Activated CD4-positive, alpha-beta T cell treated with anti-CD3 and anti-CD28 coated beads, Interleukin-2, Interleukin-4, amounts not matched to agents 100 ng/mL and 50 ng/mL, durations not matched to agents 16 hours and 8 hours (primary cell): ENCODE results near the gene SF3B5.
"Not testable (repeated sequence)": the region's sequence is repeated elsewhere in the genome, so short reads cannot be mapped to it uniquely, and the experiment has no call there.

Experiments
- DNase-seq: peaks from one replicate; pipeline ENCODE4 v3.0.0-alpha.2; 2020; ENCODE audit warnings: low spot score

Gene SF3B5

DNA sequence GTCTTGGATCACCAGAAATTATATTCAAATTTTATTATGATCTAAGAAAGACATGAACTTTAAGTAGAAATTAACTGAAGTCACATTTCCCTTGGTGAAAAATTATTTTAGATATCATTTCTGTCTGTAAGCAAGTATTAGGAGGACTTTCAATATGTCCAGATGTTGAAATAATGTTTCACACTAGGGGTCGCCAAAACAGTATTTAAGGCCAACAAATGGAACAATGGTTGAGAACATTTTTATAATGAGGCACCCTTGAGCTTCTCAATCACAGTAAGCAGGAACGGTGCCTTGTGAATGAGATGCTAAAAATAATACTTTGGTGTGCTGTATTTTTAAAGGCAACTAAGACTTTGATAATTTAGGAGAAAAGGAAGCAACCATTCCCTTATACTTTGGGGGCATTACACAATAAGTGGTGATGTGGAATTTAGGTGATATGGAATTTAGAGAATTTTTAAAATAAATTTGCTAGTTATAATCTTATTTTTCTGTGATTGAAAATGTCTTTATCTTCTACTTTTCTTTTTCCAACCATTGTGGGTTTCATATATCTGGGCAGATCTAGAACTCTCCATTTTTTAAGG lies 9.6 kb upstream of the SF3B5 start:
- DNase-seq: peak; percentile 80

DNA sequence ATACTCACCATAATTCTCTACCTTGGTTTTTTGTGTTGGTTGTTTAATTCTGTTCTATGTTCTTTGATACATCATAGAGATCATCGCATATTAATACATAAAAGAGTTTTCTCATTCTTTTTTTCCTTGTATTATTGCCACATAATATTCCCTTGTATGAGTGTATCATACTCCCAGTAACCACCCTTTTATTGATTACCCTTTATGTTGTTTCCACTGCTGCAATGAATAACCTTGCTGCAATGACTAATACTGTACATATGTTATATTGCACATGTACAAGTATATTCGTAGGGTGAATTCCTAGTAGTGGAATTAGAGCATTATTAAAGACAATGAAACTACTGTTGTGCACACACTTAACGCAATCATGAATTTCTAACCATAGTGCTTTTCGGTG lies 9.1 kb upstream of the SF3B5 start:
- no peak for DNase-seq

DNA sequence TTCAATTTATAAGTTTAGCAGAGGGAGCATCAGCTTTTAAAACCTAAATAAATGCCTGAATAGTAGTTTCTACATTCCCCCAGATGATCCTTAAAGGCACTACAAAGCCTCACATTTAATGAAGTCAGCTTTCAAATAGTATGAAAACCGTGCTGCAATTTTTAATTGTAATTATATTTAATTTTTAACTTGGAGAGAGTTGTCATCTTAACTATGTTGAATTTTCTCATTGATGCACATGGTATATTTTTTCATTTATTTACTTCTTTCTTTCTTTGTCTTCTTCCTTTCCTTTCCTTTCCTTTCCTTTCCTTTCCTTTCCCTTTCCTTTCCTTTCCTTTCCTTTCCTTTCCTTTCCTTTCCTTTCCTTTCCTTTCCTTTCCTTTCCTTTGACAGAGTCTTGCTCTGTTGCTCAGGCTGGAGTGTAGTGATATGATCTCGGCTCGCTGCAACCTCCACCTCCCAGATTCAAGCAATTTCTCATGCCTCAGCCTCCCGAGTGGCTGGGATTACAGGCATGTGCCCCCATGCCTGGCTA lies 7.7 kb upstream of the SF3B5 start:
- DNase-seq: no peak

DNA sequence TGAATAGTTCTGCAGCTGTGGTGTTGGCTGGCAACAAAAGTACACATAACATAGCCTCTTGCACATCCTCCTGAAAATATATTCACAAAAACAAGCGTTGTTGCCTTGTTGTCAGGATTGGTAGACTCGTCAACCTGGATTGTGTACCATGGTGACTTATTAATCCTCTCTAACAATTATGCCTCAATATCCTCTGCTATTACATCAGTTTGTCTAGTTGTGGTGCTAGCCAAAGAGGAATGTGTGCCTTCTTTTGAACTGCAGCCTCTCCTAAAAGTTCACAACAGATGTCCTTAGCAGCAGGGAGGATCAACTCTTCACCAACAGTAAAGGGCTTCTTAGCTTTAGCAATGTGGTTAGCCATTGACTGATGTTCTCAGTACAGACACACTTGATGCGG lies 3.6 kb upstream of the SF3B5 start:
- DNase-seq: no peak

GRCh38 chr6:144094731-144095133 lies 641 bp downstream of the SF3B5 start:
- DNase-seq: no peak

GRCh38 chr6:144093658-144094057 lies 1.7 kb downstream of the SF3B5 start:
- no peak for DNase-seq

DNA sequence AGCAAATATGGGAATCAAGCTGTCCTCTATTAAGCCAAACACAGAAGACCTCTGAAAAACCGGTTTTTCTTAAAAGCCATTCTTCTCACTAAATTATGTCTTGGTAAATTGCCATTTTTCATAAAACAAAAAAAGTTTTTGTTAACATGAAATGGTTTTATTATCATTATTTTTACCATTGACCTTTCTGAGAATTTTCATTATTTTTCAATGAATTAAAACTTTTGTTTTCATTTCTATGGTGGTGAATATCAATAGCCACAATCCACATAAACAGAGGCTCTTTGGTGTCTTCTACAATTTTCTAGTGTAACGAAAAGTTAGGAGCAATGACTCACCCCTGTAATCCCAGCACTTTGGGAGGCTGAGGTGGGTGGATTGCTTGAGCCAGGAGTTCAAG lies 2.1 kb downstream of the SF3B5 start:
- no peak for DNase-seq

GRCh38 chr6:144090384-144090783 lies 5.0 kb downstream of the SF3B5 start:
- DNase-seq: no peak

DNA sequence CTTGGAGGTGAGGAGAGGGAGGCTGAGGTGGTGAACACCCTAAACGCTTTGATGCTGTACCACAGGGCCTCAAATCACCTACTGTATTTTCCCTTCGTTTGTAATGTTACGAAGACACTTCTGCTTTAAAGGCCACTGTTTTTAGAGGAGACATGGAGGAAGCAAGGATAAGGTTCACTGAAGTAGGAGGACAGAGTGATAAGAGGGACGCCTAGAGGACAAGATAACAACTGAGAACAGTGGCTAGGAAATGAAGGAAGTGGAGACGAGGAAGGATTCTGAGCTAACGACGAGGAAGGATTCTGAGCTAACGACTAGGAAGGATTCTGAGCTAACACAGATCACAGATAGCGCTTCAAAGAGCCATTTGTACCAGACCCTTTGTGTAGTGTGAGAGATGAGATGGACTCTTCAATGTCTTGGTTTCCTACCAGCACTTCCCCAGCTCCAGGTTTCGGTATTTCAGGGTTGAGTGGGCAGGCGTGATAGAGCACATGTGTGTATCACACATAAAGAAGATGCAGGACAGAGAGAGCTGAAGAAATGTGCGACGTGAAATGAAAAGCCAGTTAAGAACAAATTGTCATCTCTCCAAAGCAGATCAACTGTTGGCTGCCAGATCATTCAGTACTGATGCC lies 7.5 kb downstream of the SF3B5 start:
- DNase-seq: no peak

GRCh38 chr6:144086959-144087358 lies 8.4 kb downstream of the SF3B5 start:
- no peak for DNase-seq

- DNase-seq: no peak
Measured at GRCh38 chr6:144083172-144083571, 12.2 kb downstream of the SF3B5 start.

DNA sequence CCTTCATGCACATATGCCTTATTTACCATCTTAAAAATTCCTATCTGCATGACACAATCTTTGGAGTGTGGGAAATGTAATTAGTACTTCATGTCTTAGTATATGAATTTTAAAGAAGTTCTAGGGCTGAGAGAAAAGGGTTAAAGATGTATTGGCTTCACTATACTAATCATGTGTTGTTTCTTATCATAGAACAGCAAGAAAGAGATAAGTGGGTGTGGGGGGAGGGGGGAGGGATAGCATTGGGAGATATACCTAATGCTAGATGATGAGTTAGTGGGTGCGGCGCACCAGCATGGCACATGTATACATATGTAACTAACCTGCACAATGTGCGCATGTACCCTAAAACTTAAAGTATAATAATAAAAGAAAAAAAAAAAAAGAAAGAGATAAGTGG lies 13.0 kb downstream of the SF3B5 start:
- DNase-seq: not testable (repeated sequence)

- no peak for DNase-seq
Measured at GRCh38 chr6:144077871-144078270, 17.5 kb downstream of the SF3B5 start.

DNA sequence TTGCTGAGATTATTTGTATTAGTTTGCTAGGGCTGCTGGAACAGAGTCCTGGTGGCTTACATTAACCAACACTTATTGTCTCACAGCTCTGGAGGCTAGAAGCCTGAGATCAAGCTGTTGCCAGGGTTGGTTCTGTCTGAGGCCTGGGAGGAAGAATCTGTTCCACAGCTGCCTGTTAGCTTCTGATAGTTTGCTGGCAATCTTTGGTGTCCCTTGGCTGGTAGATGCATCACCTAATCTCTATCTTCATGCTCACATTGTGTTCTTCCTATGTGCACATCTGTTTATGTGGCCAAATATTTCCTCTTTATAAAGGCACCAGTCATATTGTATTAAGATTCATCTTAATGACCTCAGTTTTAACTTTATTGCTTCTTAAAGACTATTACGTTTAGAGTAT lies 19.5 kb downstream of the SF3B5 start:
- DNase-seq: no peak

GRCh38 chr6:144075187-144075586 lies 20.2 kb downstream of the SF3B5 start:
- no peak for DNase-seq

DNA sequence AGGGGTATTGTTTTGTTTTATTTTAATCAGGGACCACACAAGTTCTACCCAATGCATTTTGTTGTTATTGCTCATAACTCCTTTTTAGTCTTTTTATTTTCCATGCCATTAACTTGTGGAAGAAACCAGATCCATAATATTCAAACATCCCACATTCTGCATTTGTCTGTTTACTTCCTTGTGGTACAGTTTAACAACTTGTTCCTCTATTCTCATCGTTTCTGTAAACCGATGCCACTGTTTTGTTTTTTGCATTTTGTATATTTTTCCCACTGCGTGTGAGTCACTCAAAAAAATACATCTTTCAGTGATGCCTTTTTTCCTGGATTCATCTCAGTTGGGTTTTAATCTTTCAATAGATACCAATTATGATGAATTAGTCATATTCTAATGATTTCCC lies 22.3 kb downstream of the SF3B5 start:
- no peak for DNase-seq

GRCh38 chr6:144069506-144069905 lies 25.9 kb downstream of the SF3B5 start:
- no peak for DNase-seq

DNA sequence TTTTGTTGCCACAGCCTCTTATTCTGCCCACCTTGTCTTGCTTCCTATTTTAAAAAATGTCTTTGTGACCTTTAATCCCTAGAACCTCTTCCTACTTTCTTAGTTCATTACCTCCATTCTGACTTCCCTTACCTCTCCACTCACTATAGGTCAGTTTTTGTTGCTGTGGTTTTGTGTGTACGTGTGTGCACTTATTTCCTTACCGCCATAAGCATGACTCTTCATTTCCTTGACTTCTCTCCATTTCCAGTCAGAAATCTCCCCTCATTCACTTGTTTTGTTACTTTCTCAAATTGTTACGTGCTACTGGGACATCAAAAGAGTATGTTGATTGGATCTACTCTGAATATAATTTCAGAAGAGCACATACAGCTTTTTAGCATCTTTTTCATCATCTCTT lies 26.6 kb downstream of the SF3B5 start:
- DNase-seq: no peak

- peak; percentile 64 for DNase-seq
Measured at GRCh38 chr6:144066741-144067484, 28.5 kb downstream of the SF3B5 start.

DNA sequence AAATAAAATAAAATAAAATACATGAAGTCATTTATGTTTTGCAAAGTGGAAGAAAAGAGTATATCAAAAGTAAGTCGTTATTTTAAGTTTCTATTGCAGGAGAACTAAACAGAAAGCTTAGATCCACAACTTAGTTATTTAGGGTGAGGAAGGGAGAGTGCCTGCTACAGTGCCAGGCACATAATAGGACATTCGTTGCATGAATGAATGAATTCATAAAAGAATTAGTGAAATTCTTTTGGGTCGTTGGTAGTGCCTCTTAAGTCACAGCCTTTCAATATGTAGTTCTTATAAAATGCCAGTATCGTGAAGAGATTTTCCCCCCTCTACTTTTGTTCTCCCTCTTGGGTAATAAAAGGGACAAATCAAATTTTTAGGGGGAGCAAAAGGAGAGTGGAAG lies 29.1 kb downstream of the SF3B5 start:
- no peak for DNase-seq

DNA sequence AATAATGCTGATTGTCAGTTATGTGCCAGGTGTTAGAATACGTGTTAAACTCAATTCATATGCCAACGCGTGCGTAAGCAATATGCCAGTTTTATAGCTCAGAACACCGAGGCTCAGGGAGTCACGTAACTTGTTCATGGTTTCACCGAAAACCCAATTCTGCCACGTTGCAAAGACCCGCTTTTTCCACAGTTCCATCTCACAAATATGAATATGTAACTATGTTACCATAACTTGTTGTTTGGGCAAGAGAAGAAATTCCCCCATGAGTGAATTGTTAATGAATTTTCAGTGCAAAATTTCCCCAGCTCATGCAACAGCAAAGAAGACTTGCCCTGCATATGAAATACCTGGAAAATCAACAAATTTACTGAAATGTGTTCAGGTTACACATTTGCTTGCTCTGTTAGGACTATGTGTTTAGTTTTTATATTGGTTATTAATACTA lies 30.1 kb downstream of the SF3B5 start:
- DNase-seq: peak; percentile 11

DNA sequence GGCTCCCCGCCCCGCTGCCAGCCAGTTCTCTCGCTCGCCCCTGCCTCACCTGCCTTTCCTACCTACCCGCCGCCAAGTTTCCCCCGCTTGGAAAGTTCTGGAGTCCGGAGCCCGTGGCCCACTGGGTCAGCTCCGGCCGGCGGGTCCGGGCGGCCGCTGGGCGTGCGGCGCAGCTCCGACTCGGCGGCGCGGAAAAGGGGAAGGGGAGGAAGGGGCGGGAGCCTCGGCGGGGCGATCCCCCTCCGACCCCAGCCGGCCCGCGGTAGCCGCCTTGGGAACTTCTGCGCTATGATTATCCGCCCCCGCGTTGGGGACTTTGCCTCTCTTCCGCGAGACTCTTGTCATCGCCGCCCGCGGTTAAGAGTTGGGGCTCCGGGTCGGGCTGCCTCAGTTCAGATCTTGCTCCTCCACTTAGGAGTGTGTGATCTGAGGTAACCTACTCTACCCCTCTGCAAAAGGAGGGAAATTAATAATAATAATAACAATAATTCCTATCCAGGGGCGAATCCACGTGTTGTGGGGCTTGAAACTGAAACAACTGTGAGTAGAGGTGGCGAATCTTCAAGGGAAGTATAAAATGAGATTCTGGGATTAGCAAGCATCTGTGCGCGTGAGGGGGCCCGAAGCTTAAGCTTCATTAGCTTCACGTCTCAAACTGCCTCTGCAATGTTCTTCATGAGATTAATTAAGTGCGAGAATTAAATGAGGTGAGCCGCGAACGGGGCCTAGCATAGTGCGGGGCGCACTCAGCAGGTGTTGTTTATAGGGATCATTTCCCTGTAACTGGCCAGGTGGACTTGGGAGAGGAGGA lies 30.8 kb downstream of the SF3B5 start:
- peak; percentile 58 for DNase-seq
